COR-L47 (cell line): ENCODE results near the gene CBL.

Experiments used
- DNase-seq: peaks from one replicate; lab custom pipeline; 2025; lab: John Stamatoyannopoulos, UW

Gene CBL

GRCh38 chr11:119334174-119334930 lies 128.2 kb downstream of the CBL start, which contains the start of gene RNF26:
Gene RNF26 (plus strand): TSS chr11:119334527. CDS start chr11:119335123, 596 bp downstream.
- peak; percentile 98 for DNase-seq

- no peak for DNase-seq
Measured at GRCh38 chr11:119335091-119335654, 129.0 kb downstream of the CBL start.

GRCh38 chr11:119335655-119336543 lies 129.8 kb downstream of the CBL start:
- no peak for DNase-seq

GRCh38 chr11:119336744-119337469 lies 130.8 kb downstream of the CBL start:
- DNase-seq, result no peak

GRCh38 chr11:119337581-119338317 lies 131.6 kb downstream of the CBL start:
- no peak for DNase-seq

- peak; percentile 19 for DNase-seq
Measured at GRCh38 chr11:119338318-119338890, 132.3 kb downstream of the CBL start.

- DNase-seq, result no peak
Measured at GRCh38 chr11:119338965-119339588, 132.9 kb downstream of the CBL start.

- DNase-seq, result peak; percentile 3
Measured at GRCh38 chr11:119339589-119340334, 133.6 kb downstream of the CBL start.

- DNase-seq, result no peak
Measured at GRCh38 chr11:119340335-119341221, 134.4 kb downstream of the CBL start, which contains the start of gene C1QTNF5. Gene C1QTNF5 (minus strand): TSS chr11:119340883. CDS start chr11:119340397, 486 bp downstream.

- no peak for DNase-seq
Measured at GRCh38 chr11:119341222-119342022, 135.3 kb downstream of the CBL start.

- no peak for DNase-seq
Measured at GRCh38 chr11:119342023-119342300, 135.8 kb downstream of the CBL start.

GRCh38 chr11:119342362-119343130 lies 136.4 kb downstream of the CBL start:
- no peak for DNase-seq

GRCh38 chr11:119343726-119344125 lies 137.6 kb downstream of the CBL start:
- DNase-seq, result no peak

GRCh38 chr11:119344291-119345010 lies 138.3 kb downstream of the CBL start:
- DNase-seq, result no peak

GRCh38 chr11:119345685-119346084 lies 139.5 kb downstream of the CBL start:
- DNase-seq, result no peak

GRCh38 chr11:119346605-119347004 lies 140.5 kb downstream of the CBL start, which contains the start of gene MFRP:
Gene MFRP (minus strand): TSS chr11:119346705. CDS start chr11:119346513, 192 bp downstream.
- DNase-seq, result no peak
